ENCODE data around the gene KREMEN2.

Gene KREMEN2

GRCh38 chr16:2977440-2977839 lies 13.4 kb downstream of the KREMEN2 start:
- peak in 3 of 14 donors; percentile 8 to 17 (median 10) for DNase-seq

GRCh38 chr16:2979669-2980226 lies 15.7 kb downstream of the KREMEN2 start:
- DNase-seq = no peak

- DNase-seq = peak; percentile 21 to 93 (median 82)
These were observed 16.4 kb downstream of the KREMEN2 start, which contains the start of gene PKMYT1 for GRCh38 chr16:2980227-2981176. TSS of gene PKMYT1 (minus strand) at chr16:2980446. CDS start at chr16:2979657, 789 bp downstream.

- no peak for DNase-seq
These were observed 17.3 kb downstream of the KREMEN2 start for GRCh38 chr16:2981177-2981898.

GRCh38 chr16:2981899-2982250 lies 17.8 kb downstream of the KREMEN2 start:
- no peak for DNase-seq

- DNase-seq = no peak
These were observed 18.3 kb downstream of the KREMEN2 start for GRCh38 chr16:2982402-2982801.

- peak in 13 of 14 donors; percentile 30 to 80 (median 60) for DNase-seq
These were observed 19.6 kb downstream of the KREMEN2 start for GRCh38 chr16:2983706-2984136.

GRCh38 chr16:2985462-2985861 lies 21.4 kb downstream of the KREMEN2 start:
- peak in 1 of 14 donors; percentile 44 for DNase-seq

GRCh38 chr16:2985893-2986355 lies 21.8 kb downstream of the KREMEN2 start:
- DNase-seq = peak in 5 of 14 donors; percentile 16 to 95 (median 29)

GRCh38 chr16:2986623-2987188 lies 22.6 kb downstream of the KREMEN2 start:
- no peak for DNase-seq

GRCh38 chr16:2987286-2987685 lies 23.2 kb downstream of the KREMEN2 start:
- no peak for DNase-seq

- DNase-seq = no peak
These were observed 23.8 kb downstream of the KREMEN2 start for GRCh38 chr16:2987833-2988232.

GRCh38 chr16:2988590-2989099 lies 24.6 kb downstream of the KREMEN2 start:
- no peak for DNase-seq

- DNase-seq = no peak
These were observed 26.8 kb downstream of the KREMEN2 start for GRCh38 chr16:2990891-2991290.

GRCh38 chr16:2991566-2992261 lies 27.6 kb downstream of the KREMEN2 start:
- no peak for DNase-seq

- no peak for DNase-seq
These were observed 28.5 kb downstream of the KREMEN2 start for GRCh38 chr16:2992383-2993081.

GRCh38 chr16:2996298-2996697 lies 32.2 kb downstream of the KREMEN2 start:
- no peak for DNase-seq

- DNase-seq = no peak
These were observed 35.9 kb downstream of the KREMEN2 start for GRCh38 chr16:2999929-3000328.

GRCh38 chr16:3000540-3000939 lies 36.5 kb downstream of the KREMEN2 start:
- no peak for DNase-seq

GRCh38 chr16:3001316-3001715 lies 37.2 kb downstream of the KREMEN2 start:
- DNase-seq = no peak

Measured in C1 segment of cervical spinal cord (tissue), 14 donors.